ENCODE measurements around the gene PTPRD. TPM values are rescaled to one million over a fixed set of nuclear protein-coding genes. Genes with fewer than 3 reads are reported as not detected.

The PTPRD gene
- total RNA-seq, 1 experiment from 2014 or later = 70.1 TPM

DNA sequence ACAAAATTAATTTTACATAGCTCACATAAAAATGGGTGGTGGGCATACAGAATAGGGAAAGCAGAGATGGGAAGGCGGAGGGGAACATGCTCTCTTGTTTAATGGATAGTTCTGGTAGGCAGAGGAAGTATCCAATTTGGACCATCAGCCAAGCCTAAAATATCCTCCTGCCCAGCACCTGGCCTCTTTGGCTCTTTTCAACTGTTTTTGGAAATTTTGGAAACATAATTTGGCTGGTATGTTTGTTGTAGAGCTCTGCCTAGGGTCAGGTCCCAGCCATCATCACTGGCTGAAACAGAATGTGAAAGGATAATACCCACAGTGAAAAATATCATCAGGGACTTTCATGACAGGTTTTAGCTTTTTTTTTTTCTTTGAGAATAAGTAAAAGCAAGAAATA, 2345.9 kb downstream of the PTPRD start:
- no peak for TF ChIP-seq CTCF (IDR thresholded peaks at IDR 0.05; ENCODE audit: insufficient read depth in 1 of 2, low read depth in 1 of 2, low read length in 1 of 2, severe bottlenecking in 1 of 2, unreplicated experiment in 1 of 2)
- POLR2A ChIA-PET = no interaction called here
- Mint-ChIP-seq H3K27me3 (ENCODE audit: insufficient read depth, unreplicated experiment) (no peaks in the 10 kb centered on the region), H3K4me3 (ENCODE audit: unreplicated experiment) (no peak overlapping the region), H3K9me3 (ENCODE audit: unreplicated experiment) (no peaks in the 10 kb centered on the region), H3K4me1 (ENCODE audit: low read depth, unreplicated experiment) (peaks cover 21% of the 10 kb centered on the region), H3K36me3 (ENCODE audit: insufficient read depth, unreplicated experiment) (no peaks in the 10 kb centered on the region), H3K27ac (ENCODE audit: unreplicated experiment) (no peak overlapping the region)
- H3K9me3 ChIP-seq = 0 out of 2 replicates have a peak, but pooled peaks cover 3% of the 10 kb centered on the region
- no peak for DNase-seq
- no peaks in the 10 kb centered on the region for H3K27me3 ChIP-seq (replicated peaks; ENCODE audit: control insufficient read depth, insufficient read depth, low read length)
- H3K36me3 ChIP-seq (ENCODE audit: control insufficient read depth, insufficient read depth, low read length) = no peaks in the 10 kb centered on the region
- intact Hi-C loops (cut with micrococcal nuclease; ENCODE audit: unreplicated experiment) = no loop called here
- BruUV-seq (replicated peaks) = no TSS peak
- H3K4me3 ChIP-seq (ENCODE audit: low read depth, low read length) = no peak overlapping the region
- H3K4me1 ChIP-seq = peaks cover 5% of the 10 kb centered on the region; the same call in 1 of the 2 replicates
- CTCF ChIA-PET = interaction anchor here (0.7 kb wide), 1 partner anchor 735 kb away, joined by 3 read pairs; no protein-coding TSS in a partner anchor

DNA sequence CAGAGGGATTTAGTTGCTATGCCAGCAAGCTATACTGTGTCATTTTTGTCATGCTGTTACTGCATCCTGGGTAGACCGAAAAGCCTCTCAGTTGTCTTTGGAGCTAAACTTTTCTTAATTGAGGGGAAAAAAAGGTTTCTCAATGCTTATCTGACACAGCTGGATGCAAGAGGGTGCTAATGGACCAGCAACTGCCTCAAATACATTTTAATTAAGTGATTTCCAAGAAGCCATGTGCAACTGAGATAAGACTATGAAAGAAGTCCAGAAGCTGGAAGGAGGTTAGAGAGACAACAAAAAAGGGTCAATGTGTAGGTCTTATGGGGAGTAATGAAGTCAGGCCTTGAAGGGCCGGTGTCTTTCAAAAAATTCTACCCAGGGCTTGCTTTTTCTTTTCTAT, 2347.5 kb downstream of the PTPRD start:
- Mint-ChIP-seq H3K36me3 (ENCODE audit: insufficient read depth, unreplicated experiment) (no peaks in the 10 kb centered on the region), H3K27ac (ENCODE audit: unreplicated experiment) (no peak overlapping the region)

More for the DNA sequence above, 2347.5 kb downstream of the PTPRD start:
- H3K9me3 ChIP-seq = no peaks in the 10 kb centered on the region
- DNase-seq = no peak
- no peak overlapping the region for H3K4me3 ChIP-seq (ENCODE audit: low read depth, low read length)
- peaks cover 6% of the 10 kb centered on the region for H3K4me1 ChIP-seq
- BruUV-seq (replicated peaks) = no TSS peak
- Mint-ChIP-seq H3K4me1 (ENCODE audit: low read depth, unreplicated experiment) (peaks cover 27% of the 10 kb centered on the region), H3K27me3 (ENCODE audit: insufficient read depth, unreplicated experiment) (no peaks in the 10 kb centered on the region), H3K4me3 (ENCODE audit: unreplicated experiment) (no peak overlapping the region), H3K9me3 (ENCODE audit: unreplicated experiment) (no peaks in the 10 kb centered on the region)
- no peaks in the 10 kb centered on the region for H3K27me3 ChIP-seq (replicated peaks; ENCODE audit: control insufficient read depth, insufficient read depth, low read length)
- intact Hi-C loops (cut with micrococcal nuclease; ENCODE audit: unreplicated experiment) = no loop called here
- ChIA-PET CTCF (no interaction called here), POLR2A (no interaction called here)
- H3K36me3 ChIP-seq (ENCODE audit: control insufficient read depth, insufficient read depth, low read length) = no peaks in the 10 kb centered on the region
- TF ChIP-seq CTCF (IDR thresholded peaks at IDR 0.05; ENCODE audit: insufficient read depth in 1 of 2, low read depth in 1 of 2, low read length in 1 of 2, severe bottlenecking in 1 of 2, unreplicated experiment in 1 of 2) = no peak
